ENCODE results near the gene SBF1.
A peak's percentile ranks its signal among the peaks of the same experiment; 100 is the strongest.

The SBF1 gene

DNA sequence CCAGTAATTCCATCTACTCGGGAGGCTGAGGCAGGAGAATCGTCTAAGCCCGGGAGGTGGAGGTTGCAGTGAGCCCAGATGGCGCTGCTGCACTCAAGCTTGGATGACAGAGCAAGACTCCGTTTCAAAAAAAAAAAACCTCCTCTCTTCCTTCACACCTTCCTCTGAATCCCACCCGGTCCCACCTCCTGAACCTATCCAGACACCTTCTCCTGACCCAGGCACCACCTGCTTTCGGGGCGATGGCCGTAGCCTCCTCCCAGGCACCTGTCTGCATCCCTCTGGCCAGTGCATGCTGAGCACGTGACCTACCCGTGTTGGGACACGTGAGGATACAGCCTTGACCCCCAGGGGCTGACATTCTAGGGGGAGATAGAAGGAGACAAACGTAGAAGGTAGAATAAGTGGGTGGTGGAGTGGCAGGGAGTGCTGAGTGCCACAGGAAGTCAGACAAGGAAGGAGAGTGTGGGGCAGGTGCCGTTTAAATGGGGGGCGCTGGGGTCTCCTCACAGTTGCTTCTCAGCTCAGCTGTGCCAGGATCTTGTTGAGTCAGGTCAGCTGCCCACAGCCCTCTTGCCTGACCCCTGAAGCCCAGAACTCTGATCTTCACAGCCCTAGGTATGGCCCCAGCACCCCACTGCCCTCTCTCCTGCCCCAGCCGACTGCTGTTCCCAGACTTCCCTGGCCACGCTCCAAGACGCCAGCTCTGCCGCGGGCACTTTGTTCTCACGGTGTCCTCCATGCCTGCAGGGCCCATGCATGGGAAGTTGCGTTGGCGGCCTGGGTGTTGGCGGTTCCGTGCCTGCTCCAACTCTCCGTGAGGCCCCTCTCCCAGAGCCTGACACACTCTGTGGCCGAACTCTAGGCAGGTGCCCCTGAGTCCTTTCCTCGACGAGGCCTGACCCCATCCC is 10.6 kb upstream of the SBF1 start:
- DNase-seq: no peak

DNA sequence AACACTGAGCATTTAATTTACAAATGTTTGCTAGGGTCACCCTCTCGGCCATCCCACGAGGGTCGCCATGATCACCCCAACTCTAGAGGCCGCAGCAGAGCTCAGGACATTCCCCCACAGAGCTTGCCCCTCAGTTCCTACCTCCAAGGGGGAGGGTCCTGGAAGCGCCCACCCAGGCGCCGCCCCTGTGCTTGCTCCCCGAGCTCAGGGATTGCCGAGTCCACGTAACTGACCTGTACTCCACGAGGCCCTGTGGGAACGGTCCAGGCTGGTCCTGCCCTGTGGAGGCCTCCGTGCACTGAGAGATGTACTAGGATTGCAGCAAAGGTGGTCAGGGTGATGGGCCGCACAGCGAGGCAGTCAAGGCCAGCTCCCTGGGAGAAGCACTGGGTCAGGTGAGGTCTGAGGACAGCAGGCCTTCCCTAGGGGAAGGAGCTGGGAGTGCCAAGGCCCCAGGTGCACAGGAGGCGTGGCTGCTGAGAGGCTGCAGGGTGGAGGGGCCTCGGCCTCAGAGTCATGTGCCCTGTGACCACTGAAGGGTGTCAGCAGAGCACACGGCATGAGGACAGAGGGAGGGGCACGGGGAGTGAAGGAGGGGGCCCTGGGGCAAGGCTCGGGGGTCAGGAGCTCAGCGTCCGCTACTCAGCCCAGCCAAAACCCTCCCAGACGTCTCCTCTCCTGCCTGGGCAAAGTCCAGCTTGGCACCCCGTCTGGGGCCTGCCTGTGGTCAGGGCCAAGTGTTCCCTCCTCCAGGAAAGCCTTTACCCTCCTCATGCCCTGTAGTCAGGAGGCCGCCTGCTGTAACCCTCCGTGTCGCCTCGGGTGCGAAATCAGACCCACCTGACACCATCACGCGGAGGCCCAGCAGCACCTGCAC is 9.4 kb upstream of the SBF1 start:
- DNase-seq: no peak

DNA sequence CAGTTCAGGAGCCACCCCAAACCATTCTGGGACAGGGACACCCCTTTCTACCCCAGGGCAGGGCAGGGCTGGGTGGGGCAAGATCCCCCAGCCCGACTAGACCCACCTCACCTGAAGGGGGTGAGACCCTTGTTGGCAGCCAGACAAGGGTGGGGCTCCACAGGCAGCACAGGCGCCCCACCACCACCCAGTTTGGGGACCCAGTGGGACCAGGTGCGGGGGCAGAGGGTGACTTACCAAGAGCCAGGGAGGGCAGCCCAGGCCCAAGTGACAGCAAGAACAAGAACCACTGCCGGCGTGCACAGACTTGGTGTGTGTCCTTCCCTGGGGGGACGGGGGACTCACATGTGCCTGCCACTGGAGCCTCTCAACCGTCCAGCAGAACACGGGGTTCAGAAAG is 8.7 kb upstream of the SBF1 start:
- no peak for DNase-seq

DNA sequence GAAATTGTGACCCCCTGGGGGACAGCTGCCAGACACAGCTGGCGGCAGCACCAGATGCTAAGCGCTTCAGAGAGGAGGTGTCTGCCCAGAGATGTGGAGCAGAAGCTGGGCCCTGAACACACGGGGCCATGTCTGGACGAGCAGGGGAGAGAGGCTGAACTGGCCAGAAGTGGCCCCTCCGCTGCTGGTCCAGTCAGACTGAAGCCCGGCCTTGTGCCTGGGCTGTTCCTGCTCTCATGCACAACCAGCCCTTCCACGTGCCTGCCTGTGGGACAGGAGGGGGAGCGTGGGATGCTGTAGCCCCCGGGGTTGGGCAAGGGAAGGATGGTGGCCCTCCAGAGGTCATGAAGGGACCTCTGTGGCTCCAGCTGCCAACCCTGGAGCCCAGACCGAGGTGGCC is 8.3 kb upstream of the SBF1 start:
- DNase-seq: no peak

DNA sequence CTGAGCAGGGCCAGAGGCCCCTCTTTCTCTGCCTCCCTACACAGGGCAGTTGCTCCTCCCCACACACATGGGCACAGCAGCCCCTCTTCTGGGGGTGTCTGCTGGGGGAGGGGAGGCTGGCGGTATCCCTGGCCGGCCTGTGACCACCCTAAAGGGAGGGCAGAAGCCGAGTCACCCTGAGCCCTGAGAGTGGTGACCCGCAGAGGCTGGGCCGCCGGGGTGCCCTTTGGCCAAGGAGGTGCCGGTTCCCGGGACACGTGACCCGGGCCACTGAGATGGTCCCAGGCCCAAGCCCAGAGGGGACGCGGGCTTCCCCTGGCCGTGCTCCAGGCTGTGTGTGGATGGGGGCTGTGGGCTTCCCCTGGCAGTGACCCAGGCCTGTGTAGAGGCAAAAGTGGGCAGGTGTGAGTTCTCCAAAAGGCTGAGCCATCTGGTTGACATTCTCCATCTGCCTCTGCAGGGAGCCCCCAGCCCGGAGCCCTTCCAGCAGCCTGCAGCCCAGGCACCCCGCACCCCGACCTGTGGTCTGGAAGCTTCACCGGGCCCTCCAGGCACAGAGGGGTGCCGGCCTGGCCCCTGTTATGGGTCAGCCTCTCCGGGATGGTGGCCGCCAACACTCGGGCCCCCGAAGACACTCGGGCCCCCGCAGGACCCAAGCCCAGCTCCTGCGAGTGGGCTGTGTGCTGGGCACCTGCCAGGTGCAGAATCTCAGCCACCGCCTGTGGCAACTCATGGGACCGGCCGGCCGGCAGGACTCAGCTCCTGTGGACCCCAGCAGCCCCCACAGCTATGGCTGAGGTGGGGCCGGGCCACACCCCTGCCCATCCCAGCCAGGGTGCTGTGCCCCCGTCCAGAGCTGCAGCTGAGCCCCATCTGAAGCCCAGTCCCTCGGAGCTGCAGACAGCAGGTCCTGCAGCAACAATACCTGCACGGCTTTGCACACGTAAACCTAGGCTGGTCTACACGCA is 7.6 kb upstream of the SBF1 start:
- no peak for DNase-seq

DNA sequence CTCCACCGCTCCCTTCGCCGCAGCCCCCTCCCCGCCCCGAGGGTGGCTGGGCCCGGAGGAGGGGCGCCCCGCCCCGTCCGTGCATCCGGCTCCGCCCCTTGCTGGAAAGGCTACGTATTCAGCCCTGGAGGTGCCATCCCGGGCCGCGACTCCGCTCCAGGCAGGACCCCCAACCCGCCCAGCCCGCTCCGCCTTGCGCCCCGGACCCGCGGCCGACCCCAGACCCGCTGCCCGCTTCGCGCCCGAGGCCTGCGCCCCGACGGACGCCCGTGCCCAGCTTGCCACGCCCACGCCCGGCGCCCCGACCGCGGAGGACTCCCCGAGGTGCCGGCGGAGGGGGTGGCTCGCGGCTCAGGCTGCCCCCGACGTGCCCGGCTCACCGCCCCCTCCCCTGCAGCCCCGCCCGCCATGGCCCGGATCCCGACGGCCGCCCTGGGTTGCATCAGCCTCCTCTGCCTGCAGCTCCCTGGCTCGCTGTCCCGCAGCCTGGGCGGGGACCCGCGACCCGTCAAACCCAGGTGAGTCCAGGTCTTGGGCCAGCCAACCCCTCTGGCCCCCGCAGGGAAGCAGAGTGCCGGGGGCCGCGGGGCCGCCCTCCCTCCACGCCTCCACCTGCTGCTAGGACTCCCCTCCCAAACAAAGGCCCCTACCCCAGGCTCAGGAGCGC is 6.7 kb upstream of the SBF1 start, which contains the start of gene ADM2:
Gene ADM2, plus strand, starts transcription at position 104 of the 667 bp plus-strand sequence. Its CDS starts 305 bp downstream, at position 409.
- peak; percentile 86 for DNase-seq

DNA sequence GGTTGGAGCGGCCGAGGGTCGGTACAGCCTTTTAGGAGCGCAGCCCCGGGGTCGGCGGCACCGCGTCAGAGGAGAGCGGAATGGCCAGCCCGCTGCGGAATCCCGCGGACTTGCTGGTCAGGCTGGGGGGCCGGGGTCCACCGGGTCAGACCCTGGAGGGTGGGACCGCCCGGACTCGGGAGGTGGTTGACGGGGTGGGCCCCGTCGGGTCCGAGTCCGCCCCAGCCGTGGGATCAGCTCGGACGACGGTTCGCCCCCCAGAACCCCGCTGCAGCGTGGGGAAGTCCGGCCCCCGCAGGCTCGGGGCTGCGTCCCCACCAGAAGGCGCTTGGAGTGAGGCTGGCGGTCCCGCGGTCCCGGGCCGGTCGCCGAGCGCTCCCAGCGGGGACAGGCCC is 6.2 kb upstream of the SBF1 start:
- DNase-seq: no peak

DNA sequence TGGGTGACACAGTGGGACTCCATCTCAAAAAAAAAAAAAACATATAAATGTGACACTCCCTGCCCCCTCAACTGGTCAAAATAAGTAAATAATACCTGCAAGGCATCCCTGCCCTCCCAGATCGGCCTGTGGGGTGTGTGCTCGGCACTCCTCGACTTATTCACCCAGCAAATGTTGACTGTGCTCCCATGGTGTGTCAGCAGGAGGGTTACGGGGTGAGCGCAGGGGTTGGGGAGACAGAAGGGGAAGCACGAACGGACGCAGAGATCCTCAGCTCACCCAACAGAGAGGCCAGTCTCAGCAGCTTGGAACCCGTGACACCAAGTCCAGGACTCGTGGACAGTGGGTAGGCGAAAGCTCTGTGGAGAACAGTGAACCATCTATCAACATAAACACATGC is 4.9 kb upstream of the SBF1 start:
- DNase-seq: no peak

DNA sequence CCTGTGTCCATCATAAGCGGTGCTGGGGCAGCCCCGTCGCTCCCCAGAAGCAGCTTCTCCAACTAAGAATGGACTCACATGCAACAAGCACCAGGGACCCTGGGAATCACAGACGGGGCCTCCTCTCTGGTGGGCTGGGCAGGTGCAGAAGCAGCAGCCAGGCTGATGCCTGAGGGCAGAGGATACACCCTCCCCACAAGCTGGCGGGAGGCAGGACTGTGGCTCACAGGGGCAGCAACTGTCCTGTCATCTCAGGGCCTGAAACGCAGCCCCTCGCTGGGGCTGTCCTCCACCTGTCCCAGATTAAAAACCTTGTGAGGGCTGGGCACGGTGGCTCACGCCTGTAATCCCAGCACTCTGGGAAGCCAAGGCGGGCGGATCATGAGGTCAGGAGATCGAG is 3.1 kb upstream of the SBF1 start:
- no peak for DNase-seq

DNA sequence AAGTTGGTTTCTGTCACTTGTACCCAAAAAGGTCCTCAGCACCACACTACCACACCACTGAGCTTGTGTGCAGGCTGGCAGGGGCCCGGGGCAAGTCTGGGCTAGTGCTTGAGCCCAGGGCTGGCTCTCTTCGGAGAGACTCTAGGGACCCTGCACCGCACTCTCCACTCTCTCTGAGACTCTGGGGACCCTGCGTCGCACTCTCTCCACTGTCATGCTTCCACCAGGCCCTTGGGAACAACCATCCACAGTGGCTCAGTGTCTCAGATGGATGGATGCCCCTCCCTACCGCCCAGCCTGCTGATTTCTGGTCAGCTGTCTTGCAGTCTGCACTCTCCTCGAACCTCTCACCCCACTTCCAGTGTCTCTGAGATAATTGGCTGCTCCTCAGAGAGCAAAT is 2.0 kb upstream of the SBF1 start:
- no peak for DNase-seq

DNA sequence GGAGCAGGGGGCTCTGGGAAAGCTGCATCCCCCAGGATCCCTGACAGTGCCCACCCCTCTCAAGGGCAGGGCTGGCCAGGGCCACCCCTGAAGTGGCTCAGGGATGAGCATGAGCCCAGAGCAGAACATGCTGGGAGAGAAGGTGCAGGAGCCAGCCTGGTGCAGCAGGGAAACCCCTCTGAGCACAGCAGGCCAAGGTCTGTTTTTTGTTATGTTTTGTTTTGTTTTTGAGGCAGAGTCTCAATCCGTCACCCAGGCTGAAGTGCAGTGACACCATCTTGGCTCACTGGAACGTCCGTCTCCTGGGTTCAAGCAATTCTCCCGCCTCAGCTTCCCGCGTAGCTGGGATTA is 792 bp upstream of the SBF1 start:
- no peak for DNase-seq

DNA sequence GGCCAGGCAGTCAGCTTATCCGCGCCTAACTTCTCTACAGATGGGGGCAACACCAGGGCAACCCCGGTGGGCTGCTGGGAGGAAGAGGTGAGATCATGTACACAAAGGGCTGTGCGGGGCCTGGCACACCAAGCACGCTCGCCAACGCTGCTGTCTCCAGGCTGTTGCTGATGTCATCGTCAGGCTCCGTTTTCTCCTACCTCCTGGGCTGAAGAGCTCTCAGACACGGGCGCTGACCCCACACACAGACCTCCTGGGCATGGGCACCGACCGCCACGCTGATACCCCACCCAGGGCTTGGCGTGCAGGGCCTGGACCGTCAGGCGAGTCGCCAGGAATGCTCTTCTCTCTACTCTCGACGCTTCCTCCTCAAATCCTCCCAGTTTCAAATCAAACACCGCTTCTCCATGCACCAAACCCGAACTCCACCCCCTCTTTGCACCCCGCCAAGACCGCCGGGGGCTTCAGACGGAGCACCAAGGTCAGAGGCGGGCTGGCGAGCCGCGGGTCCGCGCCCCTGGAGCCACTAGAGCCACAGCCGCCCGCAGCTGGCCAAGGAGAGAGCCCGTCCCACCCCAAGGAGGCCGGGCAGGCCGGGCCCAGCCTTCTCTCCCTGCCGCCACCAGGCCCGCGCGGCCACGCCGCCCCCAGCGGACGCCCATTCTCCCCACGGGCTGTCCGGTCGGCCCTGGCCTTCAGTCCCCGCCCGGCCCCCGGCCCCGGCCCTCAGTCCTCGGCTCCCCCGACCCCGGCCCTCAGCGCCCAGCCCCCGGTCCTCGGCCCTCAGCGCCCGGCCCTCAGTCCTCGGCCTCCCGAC is 772 bp downstream of the SBF1 start:
- peak; percentile 54 for DNase-seq

DNA sequence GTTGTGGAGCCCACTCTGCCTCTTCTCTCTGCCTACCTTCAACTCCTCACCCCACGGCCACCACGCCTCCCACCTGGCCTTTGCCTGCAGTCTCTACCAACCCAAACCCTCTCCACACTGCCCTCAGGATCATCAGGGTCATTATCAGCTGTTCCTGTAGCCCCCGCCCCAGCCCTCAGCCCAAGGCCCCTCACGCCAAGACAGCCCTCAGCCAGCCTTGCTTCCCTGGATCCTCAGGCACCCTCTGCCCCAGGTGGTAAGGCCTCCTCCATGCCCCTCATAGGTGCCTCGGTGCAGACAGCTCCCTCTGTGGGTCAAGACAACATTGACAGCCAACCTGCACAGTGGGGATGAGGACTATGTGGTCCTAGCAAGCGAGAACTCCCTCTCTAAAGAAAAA is 1.7 kb downstream of the SBF1 start:
- peak; percentile 65 for DNase-seq

DNA sequence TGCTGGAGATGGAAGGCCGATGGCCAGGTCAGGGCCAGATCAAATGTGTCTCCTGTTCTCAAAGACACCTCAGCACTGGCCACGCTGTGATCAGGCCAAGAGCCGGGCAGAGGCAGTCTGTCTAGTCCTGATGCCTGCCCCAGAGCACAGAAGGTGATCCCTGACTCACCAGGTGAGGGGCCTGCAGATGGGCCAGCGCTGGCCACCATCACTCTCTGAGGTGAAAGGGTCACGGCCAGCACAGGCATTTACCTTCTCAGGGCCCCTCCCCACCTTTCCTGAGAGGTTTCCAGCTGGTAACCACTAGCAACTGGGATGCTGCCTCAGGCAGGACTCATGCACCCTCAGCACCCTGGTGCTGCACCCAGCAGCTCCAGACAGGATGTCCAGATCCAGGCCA is 2.9 kb downstream of the SBF1 start:
- DNase-seq: no peak

DNA sequence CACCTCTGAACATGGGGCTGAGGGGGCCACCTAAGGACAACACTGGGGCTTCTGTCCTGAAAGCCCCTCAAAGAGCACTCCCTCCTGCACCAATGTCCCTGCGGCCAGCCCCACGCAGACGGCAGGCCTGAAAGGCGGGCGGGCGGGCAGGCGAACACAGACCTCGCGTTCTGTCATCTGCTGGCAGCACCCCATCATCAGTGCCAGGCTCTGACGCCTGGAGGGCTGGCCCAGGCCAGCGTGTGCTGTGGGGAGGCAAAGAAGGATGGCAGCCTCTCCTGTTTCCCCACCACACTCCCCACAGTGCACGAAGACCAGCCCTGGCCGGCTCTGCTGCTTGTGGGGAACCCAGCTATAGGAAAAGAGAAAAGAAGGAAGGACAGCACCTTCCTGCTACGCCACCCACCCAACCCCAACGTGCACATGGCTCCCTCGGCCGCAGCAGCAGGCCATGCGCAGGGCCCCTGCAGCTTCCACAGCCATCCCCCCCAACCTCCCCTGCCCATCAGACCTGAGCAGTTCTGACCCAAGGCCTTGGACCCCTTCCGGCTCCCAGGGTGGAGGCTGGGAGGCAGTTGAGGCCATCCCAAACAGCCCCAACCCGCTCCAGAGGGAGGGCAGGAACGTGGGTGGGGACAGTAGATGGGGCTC is 3.5 kb downstream of the SBF1 start:
- no peak for DNase-seq

DNA sequence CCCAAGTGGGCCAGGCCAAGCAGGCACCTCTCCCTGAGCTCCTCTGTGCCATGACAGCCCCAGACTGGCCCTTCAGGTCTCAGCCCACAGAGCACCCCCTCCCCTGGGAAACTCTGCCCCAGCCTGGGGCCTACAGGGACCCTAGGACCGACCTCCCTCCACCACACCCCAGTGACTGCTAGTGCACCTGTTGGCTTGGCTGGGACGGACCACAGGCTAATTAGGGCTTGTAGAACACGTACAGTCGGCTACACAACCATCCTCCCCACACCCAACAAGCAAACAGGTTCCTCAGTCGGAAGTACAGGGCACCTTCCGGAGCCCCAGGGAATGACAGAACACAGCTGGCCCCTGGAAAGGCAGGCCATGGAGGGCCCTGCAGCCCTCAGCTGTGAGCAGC is 4.3 kb downstream of the SBF1 start:
- no peak for DNase-seq

DNA sequence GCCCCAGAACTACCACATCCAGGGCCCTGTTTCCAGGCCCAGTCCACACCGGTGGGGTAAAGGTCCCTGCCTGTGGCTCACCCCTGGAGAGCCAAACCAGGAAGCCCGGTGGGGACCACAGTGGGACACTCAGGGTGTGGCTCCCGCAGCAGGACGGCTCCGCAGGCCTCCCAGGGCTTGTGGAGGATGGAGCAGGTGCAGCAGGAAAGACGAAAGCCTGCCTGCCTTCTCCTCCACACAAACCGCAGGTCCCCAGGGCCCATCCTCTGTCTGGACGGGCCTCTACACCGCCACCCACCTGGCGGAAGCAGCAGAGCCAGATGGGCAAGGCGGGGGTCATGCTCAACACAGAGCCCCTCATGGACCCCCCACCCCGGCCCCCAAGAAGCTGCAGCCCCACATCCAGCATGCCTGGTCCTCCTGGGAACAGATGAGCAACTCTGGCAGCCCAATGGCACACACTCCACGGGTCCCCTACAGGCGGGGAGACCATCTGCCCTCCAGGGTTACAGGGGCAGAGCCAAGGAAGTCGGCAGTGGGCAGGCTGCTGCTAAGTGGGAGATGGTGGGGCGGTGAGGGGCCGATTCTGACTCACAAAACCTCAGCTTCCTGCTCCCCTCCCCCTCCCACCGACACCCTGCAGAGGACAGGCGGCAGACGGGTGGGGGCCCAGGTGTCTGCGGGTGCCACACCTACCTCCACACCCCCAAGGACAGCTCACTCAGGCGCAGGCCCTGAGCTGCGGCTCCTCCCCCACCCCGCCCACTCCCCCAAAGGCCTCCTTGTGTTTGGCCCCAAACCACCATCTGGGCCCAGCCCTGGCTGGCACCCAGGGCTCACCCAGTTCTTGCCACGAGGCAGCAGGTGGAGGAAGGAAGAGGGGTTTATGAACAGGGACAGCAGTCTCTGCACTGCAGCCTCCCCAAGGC is 5.2 kb downstream of the SBF1 start:
- peak; percentile 100 for DNase-seq

DNA sequence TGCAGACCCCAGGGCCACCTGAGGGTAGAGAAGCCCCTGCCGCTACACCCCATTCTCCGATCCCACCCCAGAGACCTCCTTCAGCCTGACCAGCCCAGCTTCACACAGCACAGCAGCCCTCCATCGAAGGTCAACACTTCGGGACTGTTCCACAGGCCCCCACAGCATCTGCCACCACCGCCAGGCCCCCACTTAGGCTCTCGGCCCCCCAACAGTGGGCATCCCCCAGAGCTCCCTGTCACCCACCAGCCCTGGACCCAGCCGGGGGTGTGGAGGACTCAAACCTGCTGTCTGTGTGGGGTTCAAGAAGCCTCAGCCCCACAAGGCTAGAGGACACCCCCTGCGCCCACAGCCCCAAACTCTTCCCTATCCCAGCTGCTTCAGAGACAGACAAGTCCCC is 6.2 kb downstream of the SBF1 start:
- DNase-seq: no peak

DNA sequence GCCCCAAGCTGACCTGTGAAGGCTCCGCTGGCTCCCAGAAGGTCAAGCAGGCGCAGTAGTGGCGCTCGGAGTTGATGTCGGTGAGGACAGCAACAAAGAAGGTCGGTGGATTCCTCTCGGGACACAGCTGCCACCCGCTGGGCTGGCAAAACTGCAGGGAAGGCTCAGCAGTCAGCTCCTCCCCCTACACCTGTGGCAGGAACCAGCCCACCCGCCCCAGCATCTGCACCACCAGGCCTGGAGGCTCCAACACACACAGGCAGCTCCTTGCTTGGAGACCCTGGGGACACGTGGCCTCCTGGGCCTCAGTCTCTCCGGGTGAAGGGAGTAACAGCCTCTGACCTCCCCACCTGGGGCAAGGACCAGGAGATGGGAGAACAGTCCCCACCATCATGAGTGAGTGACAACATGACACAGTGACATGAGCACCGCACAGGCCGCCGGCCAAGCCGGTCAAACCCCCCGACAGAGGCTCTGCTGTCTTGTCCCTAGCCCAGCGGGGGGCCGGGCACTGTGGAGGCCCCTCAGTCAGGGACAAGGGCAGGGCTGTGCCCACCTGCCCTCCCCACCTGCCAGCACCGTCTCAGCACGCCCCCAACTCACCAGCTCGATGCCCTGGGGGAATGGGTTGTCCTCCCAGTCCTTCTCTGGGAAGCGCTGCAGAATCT is 6.9 kb downstream of the SBF1 start:
- no peak for DNase-seq
